GM23338 (cell line): ENCODE measurements around the gene TGFBI. TPM values are rescaled to one million over a fixed set of nuclear protein-coding genes. Genes with fewer than 3 reads are reported as not detected.

Source experiments
- ATAC-seq: fragments of 200-7000 bp; cut with Tn5 transposase; 3 replicates; pipeline ENCODE4 v1.9.1; 2020
- DNase-seq: peaks from one replicate; pipeline ENCODE4 v3.0.0-alpha.2; 2015; ENCODE audit warnings: low spot score
- H2AFZ ChIP-seq: fragments of 200-600 bp; sonication (generic); 2 replicates; pipeline ENCODE4 v1.8.0; 2016; ENCODE audit warnings: antibody characterized with exemption, mild to moderate bottlenecking, moderate library complexity
- H3F3A ChIP-seq: fragments of 200-600 bp; sonication (generic); replicated peaks from 2 replicates; pipeline ENCODE4 v1.8.0; 2017; ENCODE audit warnings: antibody characterized with exemption, mixed run types, low read depth
- H3K27ac ChIP-seq: fragments of 200-600 bp; sonication (generic); 2 replicates; pipeline ENCODE4 v1.6.1; 2016; ENCODE audit warnings: low read depth
- H3K27me3 ChIP-seq: fragments of 200-600 bp; sonication (generic); 2 replicates; pipeline ENCODE4 v1.8.0; 2016; ENCODE audit warnings: mild to moderate bottlenecking, mixed run types, moderate library complexity; ENCODE audit not compliant: insufficient read depth
- H3K36me3 ChIP-seq: fragments of 200-600 bp; sonication (generic); 2 replicates; pipeline ENCODE4 v1.8.0; 2016; ENCODE audit warnings: mild to moderate bottlenecking; ENCODE audit not compliant: insufficient read depth
- H3K4me1 ChIP-seq: fragments of 200-600 bp; sonication (generic); 2 replicates; pipeline ENCODE4 v1.8.0; 2016; ENCODE audit warnings: mild to moderate bottlenecking, moderate library complexity; ENCODE audit not compliant: insufficient read depth
- H3K4me2 ChIP-seq: fragments of 200-600 bp; sonication (generic); 2 replicates; pipeline ENCODE4 v1.7.1; 2017; ENCODE audit warnings: mixed run types
- H3K4me3 ChIP-seq: fragments of 200-600 bp; sonication (generic); 2 replicates; pipeline ENCODE4 v1.6.1; 2016; ENCODE audit warnings: mixed run types
- H3K79me2 ChIP-seq: fragments of 200-600 bp; sonication (generic); replicated peaks from 2 replicates; pipeline ENCODE4 v1.8.0; 2017; ENCODE audit warnings: mild to moderate bottlenecking; ENCODE audit not compliant: insufficient read depth
- H3K9me2 ChIP-seq: fragments of 200-600 bp; sonication (generic); 2 replicates; pipeline ENCODE4 v1.8.0; 2017; ENCODE audit not compliant: insufficient read depth
- H4K20me1 ChIP-seq: fragments of 200-600 bp; sonication (generic); replicated peaks from 2 replicates; pipeline ENCODE4 v1.8.0; 2017; ENCODE audit warnings: mild to moderate bottlenecking; ENCODE audit not compliant: insufficient read depth
- H3K27ac Mint-ChIP-seq: 2 replicates; pipeline ENCODE4 v1.8.0; 2020; ENCODE audit warnings: inconsistent platforms, mild to moderate bottlenecking, moderate library complexity, mixed read lengths
- H3K27me3 Mint-ChIP-seq: 3 replicates; pipeline ENCODE4 v1.8.0; 2022; ENCODE audit warnings: low read depth, mild to moderate bottlenecking, moderate library complexity, mixed read lengths, inconsistent platforms; ENCODE audit not compliant: insufficient read depth, poor library complexity
- H3K36me3 Mint-ChIP-seq: 3 replicates; pipeline ENCODE4 v1.8.0; 2021; ENCODE audit warnings: low read depth, mild to moderate bottlenecking, inconsistent platforms, moderate library complexity, mixed read lengths
- H3K4me1 Mint-ChIP-seq: 3 replicates; pipeline ENCODE4 v1.8.0; 2020; ENCODE audit warnings: mild to moderate bottlenecking, inconsistent platforms, mixed read lengths
- H3K4me3 Mint-ChIP-seq: 3 replicates; pipeline ENCODE4 v1.8.0; 2021; ENCODE audit warnings: moderate library complexity, mild to moderate bottlenecking, inconsistent platforms, mixed read lengths
- H3K9me3 Mint-ChIP-seq: 3 replicates; pipeline ENCODE4 v1.8.0; 2020; ENCODE audit warnings: moderate library complexity, mild to moderate bottlenecking, inconsistent platforms, mixed read lengths
- CTCF ChIP-seq, 2 experiments: fragments of 200-600 bp in 1 of 2; sonication (generic) in 1 of 2; conservative IDR thresholded peaks; 2 replicates each; pipeline versions ENCODE4 v1.5.1 to v1.6.1; 2016 to 2017; ENCODE audit warnings: antibody characterized with exemption in 2 of 2, low read depth in 2 of 2, mild to moderate bottlenecking in 2 of 2, moderate library complexity in 1 of 2
- ETS1 ChIP-seq: IDR thresholded peaks from 2 replicates; pipeline ENCODE4 v1.6.1; 2016; ENCODE audit warnings: antibody characterized with exemption
- EZH2phosphoT487 ChIP-seq: fragments of 200-600 bp; sonication (generic); IDR thresholded peaks from one replicate; pipeline ENCODE4 v1.8.1; 2018; ENCODE audit warnings: antibody characterized with exemption; ENCODE audit not compliant: unreplicated experiment
- POLR2AphosphoS5 ChIP-seq: IDR thresholded peaks from 2 replicates; pipeline ENCODE4 v1.6.1; 2016; ENCODE audit warnings: antibody characterized with exemption, low read depth
- ZNF331 ChIP-seq: fragments of 250-450 bp; sonication (Bioruptor Pico); IDR thresholded peaks from 2 replicates; pipeline ENCODE4 v1.5.0; 2020; ENCODE audit warnings: low read depth, mild to moderate bottlenecking, moderate library complexity
- ZNF462 ChIP-seq: fragments of 250-450 bp; sonication (Bioruptor Pico); IDR thresholded peaks from 2 replicates; pipeline ENCODE4 v1.5.0; 2020; ENCODE audit warnings: mild to moderate bottlenecking, moderate library complexity
- polyA plus RNA-seq: library from polyadenylated mRNA; unstranded; fragments of >200 nt; fragmentation: Nextera tagmentation; extraction: Ambion mirVana; gene quantifications from 2 replicates; pipeline ENCODE4 v1.2.1, GENCODE V29; 2016
- total RNA-seq: library from RNA; depleted of rRNA; stranded (reverse); fragments of >200 nt; shearing (Covaris generic); gene quantifications from 2 replicates; pipeline ENCODE4 v1.2.3, GENCODE V29; 2014

Gene TGFBI
- total and polyA plus RNA-seq, 2 experiments from 2014 or later: 8.9 to 9.4 TPM

GRCh38 chr5:136015966-136016650 is 12.7 kb upstream of the TGFBI start:
- no peaks in the 10 kb centered on the region for H3K4me1 ChIP-seq
- Mint-ChIP-seq H3K4me3 (no peak overlapping the region), H3K36me3 (no peaks in the 10 kb centered on the region), H3K27ac (no peak overlapping the region), H3K27me3 (no peaks in the 10 kb centered on the region), H3K9me3 (no peaks in the 10 kb centered on the region), H3K4me1 (peaks cover 3% of the 10 kb centered on the region; the same call in 1 of the 3 replicates)
- peaks cover 17% of the 10 kb centered on the region; the same call in 1 of the 2 replicates for H3K9me2 ChIP-seq
- no peaks in the 10 kb centered on the region for H4K20me1 ChIP-seq
- H3K36me3 ChIP-seq: no peaks in the 10 kb centered on the region
- ATAC-seq (no peak), DNase-seq (no peak)
- H3K4me2 ChIP-seq: no peak overlapping the region
- H3K4me3 ChIP-seq: no peak overlapping the region
- no peak overlapping the region for H2AFZ ChIP-seq
- no peak overlapping the region for H3K27ac ChIP-seq
- H3K27me3 ChIP-seq: no peaks in the 10 kb centered on the region
- H3F3A ChIP-seq: no peaks in the 10 kb centered on the region
- no peaks in the 10 kb centered on the region for H3K79me2 ChIP-seq
- TF ChIP-seq POLR2AphosphoS5 (no peak), CTCF (conservative IDR thresholded peaks at IDR 0.05; ENCODE audit: low read depth in 2 of 2) (no peak), EZH2phosphoT487 (no peak), ZNF462 (CRISPR knock-in tag) (no peak), ETS1 (no peak), ZNF331 (no peak)
